OCI-LY7 (cell line): Measurements from ENCODE around the gene TMEM95.

ENCODE experiments used
- CTCF ChIP-seq: fragments of 200-600 bp; sonication (generic); conservative IDR thresholded peaks from 2 replicates; pipeline ENCODE4 v1.5.1; 2014; ENCODE audit warnings: mild to moderate bottlenecking, antibody characterized with exemption, low read length, moderate library complexity, mixed read lengths
- EZH2phosphoT487 ChIP-seq: fragments of 200-600 bp; sonication (generic); IDR thresholded peaks from 2 replicates; pipeline ENCODE4 v1.6.1; 2018; ENCODE audit warnings: low read depth, borderline replicate concordance, mild to moderate bottlenecking, mixed run types, antibody characterized with exemption, low read length, moderate library complexity, mixed read lengths

- TF ChIP-seq CTCF = no peak
- no peak for TF ChIP-seq EZH2phosphoT487
These were observed 13.1 kb upstream of the TMEM95 start for GRCh38 chr17:7341842-7342241.
